ENCODE measurements around the gene RAB33B.

- TF ChIP-seq CTCF (optimal IDR thresholded peaks at IDR 0.05 in 1 of 3, IDR thresholded peaks at IDR 0.05 in 1 of 3, conservative IDR thresholded peaks at IDR 0.05 in 1 of 3; ENCODE audit: extremely low read depth in 1 of 3, insufficient read depth in 2 of 3, low read length in 3 of 3) (no peak), EZH2 (IDR thresholded peaks at IDR 0.05; ENCODE audit: low read length) (no peak)
These were observed 54.8 kb downstream of the RAB33B start for GRCh38 chr4:139508581-139509237.

Data from keratinocyte (primary cell).